HG02571 (cell line): ENCODE results near the gene CNOT2.

Source experiments
- ATAC-seq: cut with Tn5 transposase; IDR thresholded peaks from one replicate; pipeline ENCODE4 v1.9.1; 2021; ENCODE audit warnings: mild to moderate bottlenecking, moderate library complexity; ENCODE audit not compliant: unreplicated experiment

CNOT2 gene, protein sequence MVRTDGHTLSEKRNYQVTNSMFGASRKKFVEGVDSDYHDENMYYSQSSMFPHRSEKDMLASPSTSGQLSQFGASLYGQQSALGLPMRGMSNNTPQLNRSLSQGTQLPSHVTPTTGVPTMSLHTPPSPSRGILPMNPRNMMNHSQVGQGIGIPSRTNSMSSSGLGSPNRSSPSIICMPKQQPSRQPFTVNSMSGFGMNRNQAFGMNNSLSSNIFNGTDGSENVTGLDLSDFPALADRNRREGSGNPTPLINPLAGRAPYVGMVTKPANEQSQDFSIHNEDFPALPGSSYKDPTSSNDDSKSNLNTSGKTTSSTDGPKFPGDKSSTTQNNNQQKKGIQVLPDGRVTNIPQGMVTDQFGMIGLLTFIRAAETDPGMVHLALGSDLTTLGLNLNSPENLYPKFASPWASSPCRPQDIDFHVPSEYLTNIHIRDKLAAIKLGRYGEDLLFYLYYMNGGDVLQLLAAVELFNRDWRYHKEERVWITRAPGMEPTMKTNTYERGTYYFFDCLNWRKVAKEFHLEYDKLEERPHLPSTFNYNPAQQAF

GRCh38 chr12:70242695-70243509 is at the start of gene CNOT2:
Gene CNOT2 (plus strand): TSS chr12:70243433. CDS start chr12:70278227, 34,794 bp downstream.
- peak; percentile 73 for ATAC-seq

DNA sequence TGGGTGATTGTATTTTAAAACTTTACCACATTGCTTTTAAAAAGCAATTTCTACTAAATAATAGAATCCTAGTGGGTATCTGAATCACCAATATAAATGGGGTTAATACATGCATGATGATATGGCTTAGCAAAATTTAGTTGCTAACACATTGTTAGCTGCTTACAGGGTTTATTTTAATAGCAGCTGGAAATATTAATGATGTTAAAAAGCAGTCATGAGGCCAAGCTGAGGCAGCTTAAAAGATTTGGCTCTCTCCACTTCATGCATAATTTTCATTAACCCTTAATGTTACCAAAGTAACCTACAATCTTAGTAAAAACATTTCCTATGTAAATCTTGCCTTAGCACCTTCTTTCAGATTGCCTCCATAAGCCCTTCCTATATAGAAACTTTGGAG is 49.2 kb upstream of the CNOT2 start:
- ATAC-seq, result no peak

DNA sequence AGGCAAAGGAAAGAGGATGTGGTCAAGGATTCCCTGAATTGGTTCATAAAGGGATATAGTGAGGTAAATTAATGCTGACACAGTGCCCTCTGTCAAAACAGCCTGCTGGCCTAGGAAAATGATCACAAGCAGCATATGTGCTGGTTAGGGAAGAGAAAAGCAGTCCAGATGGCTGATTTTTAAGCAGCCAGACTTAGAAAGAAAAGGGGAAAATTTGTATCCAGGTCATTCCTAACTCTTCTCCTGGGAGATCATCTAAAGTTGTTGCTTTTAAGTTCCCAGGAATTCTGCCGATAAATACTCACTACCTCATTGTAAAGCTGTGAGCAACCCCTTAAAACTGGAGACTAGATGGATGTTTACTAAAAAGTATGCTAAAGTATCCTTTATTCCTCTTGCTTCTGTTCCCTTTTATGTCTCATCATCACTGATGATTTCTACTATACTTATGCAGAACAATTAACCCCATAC is 46.4 kb upstream of the CNOT2 start:
- ATAC-seq, result no peak

DNA sequence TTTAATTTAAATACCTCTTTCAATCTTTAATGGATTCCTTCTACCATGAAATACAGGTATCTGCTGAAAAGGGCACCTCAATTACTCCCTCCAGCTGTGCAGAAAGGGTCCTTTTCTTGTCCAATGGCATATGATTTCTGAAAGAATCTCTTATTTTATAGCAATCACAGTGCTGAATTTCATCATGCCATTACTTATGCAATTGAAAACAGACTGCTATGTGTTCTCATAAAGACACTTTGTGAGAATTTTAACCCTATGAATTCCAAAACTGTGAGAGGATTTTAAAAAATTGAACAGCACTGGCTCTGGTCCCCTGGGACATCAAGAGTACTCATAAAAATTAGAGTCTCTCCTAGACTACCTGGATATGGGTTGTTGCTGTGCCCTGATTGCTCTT is 45.9 kb upstream of the CNOT2 start:
- no peak for ATAC-seq

DNA sequence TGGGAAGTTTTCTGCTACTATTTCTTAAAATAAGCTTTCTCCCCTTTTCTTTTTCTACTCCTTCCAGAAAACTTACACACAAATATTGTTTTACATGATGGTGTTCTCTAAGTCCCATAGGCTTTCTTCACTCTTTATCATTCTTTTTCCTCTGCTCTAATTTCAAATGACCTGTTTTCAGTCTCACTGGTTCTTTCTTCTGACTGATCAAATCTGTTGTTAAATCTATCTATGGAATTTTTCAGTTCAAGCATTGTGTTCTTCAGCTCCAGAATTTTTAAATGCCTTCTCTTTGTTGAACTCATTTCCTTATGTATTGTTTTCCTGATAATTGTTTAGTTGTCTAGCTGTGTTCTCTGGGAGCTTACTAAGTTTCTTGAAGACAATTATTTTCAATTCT is 29.5 kb upstream of the CNOT2 start:
- ATAC-seq, result no peak

- ATAC-seq, result no peak
Measured at GRCh38 chr12:70214972-70215617, 28.1 kb upstream of the CNOT2 start.

DNA sequence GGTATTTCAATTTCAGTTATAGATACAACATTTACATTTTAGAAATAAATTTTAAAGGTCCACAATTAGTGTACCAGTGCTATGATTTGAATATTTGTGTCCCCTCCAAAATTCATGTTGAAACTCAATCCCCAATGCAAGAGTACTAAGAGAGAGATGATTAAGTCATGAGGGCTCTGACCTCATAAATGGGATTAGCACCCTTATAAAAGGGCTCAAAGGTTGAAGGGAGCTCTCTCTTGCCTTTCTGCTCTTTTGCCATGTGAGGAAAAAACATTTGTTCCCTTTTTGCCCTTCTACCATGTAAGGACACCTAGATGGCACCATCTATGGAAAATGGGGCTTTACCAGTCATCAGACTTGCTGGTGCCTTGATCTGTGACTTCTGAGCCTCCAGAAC is 25.8 kb upstream of the CNOT2 start:
- ATAC-seq, result no peak

DNA sequence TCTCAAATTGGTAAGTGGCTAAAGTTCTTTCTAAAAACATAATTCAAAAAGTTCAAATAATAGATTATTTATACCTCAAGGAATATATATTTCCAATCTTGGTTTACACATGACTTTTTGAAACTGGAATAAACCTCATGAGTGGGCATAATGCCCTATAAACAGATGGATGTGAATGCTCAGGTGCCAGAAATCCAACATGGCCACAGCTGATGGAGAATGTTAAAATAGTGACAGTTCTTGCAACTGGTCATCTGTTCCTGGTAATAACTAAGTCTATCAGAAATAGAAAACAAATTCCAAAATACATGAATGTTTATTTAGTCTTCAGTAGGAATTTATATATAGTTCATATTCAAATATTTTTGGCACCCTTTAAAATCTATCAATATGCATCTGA is 21.6 kb upstream of the CNOT2 start:
- ATAC-seq, result no peak

DNA sequence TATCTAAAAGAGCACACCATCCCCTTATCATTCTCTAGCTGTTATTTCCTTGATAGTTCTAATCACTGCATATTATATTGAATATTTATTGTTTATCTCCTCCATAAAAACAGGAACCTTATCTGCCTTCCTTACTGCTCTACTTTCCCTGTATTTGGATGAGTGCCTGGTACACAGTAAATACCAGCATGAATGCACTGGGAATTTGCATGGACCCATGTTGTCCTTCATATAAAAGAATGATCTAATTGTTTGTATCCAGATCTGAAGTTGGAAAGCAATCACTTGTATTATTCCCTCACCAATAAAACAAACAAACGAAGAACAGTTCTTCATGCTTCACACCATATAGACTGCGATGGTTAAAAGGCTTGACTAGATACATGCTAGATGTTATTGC is 15.3 kb upstream of the CNOT2 start:
- ATAC-seq, result no peak

- no peak for ATAC-seq
Measured at GRCh38 chr12:70230934-70231606, 12.2 kb upstream of the CNOT2 start.

DNA sequence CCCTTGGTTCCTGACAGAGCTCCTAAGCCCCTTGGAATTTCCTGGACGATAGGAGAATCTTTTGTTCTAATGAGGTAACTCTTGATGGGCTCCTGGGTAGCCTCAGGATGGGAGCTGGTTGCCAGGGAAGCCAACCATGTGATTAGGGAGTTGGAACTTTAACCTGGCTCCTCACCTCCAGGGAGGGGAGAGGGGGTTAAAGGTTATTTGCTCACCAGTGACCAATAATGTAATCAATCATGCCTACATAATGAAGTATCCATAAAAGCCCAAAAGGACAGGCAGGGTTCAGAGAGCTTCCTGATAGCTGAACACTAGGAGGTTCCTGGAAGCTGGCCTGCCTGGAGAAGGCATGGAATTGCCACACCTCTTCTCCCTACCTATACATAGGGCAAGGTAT is 6.2 kb upstream of the CNOT2 start:
- no peak for ATAC-seq

GRCh38 chr12:70240673-70241072 is 2.6 kb upstream of the CNOT2 start:
- no peak for ATAC-seq

DNA sequence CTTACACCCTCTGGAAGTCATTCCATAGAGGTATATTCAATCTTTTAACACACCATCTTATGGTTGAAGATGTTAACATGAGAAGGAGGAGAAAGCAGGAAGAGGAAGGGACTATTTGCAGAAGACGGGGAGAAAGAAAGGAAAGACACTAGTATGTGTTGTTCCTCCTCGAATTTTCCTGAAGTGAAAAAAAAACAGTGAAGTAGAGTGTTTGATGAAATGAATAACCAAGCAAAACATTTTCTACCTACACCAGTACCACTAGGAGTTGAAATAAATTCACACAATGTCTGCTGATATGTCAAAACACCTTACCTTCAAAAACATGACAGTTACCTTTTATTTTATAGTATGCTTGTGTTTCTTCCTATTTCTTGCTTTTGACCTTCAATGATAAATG is 1.4 kb upstream of the CNOT2 start:
- no peak for ATAC-seq

- ATAC-seq, result peak; percentile 57
Measured at GRCh38 chr12:70243510-70244371, 508 bp downstream of the CNOT2 start.

DNA sequence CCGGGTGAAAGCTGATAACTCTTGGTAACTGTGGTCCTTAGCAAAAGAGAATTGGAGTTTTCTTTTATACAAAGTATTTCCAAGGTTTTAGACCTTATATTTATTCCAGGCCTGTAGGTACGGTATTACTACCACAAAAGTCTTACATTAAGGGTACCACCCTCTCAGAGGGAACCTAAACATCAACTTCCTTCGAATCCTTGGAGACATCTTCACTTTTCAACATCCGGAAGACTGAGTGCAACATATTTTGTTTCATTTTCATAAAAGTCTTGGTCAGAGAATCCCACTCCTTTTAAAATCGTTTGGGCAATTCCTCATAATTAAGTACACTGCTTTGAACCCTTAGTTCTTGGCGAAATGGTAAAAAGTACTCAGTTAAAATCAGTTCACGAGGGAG is 1.2 kb downstream of the CNOT2 start:
- no peak for ATAC-seq

DNA sequence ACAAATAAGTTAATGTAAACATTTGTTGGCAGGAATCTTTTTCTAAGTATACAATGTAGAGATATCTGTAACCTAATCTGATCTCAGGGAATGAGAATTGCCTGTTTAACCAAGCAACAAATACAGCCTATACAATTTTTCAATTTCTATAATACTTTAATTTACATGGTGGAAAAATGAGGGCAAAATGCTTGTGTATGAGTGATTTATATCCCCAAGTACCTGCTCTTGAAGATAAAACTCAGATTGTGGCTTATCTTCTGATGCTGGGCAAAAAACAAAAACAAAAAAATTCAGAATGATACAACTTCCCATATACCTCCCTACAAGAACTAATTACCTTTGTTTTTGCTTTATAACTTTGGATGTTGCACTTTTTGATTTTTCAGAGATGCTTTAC is 2.2 kb downstream of the CNOT2 start:
- ATAC-seq, result no peak

GRCh38 chr12:70246580-70246979 is 3.3 kb downstream of the CNOT2 start:
- ATAC-seq, result no peak

GRCh38 chr12:70247653-70248199 is 4.5 kb downstream of the CNOT2 start:
- no peak for ATAC-seq

DNA sequence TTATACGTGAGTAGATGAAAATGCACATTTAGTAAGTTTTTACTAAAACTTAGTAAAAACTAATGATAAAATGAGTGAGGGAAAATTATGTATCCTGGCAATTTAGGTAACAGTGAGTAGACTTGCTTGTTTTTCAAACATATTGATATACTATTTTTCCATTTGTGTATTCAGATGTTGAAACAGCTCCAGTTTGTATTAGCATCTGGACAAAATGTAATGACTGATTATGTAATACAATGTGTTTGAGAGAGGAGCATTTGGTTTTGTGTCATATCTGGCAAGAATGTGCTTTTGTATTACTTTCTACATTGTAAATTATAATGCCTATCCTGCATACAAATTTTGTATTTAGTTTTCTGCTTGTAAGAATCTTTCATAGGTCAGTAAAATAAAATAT is 5.6 kb downstream of the CNOT2 start:
- ATAC-seq, result no peak

DNA sequence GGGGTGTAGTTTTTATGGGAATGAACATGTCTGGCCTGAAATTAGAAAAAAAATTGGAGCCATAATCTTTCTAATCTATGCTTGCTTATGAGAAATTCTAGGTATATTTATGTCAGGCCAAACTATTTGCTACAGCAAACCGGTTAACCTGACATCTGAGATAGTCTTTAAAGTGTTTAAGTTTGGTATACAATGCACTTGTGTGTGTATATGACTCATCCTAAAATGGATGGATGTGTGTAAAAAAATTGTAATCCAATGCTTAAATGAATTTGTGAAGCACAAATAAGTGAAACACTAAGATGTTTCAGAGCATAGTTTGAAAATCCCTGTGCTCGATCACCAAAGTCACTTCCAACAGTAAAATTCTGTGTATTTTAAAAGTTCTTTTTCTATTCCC is 6.7 kb downstream of the CNOT2 start:
- ATAC-seq, result no peak
